ENCODE measurements around the gene MT1X. TPM values are rescaled to one million over a fixed set of nuclear protein-coding genes. Genes with fewer than 3 reads are reported as not detected.

The MT1X gene
- total RNA-seq, 1 donor from 2014 or later: 22.3 TPM

DNA sequence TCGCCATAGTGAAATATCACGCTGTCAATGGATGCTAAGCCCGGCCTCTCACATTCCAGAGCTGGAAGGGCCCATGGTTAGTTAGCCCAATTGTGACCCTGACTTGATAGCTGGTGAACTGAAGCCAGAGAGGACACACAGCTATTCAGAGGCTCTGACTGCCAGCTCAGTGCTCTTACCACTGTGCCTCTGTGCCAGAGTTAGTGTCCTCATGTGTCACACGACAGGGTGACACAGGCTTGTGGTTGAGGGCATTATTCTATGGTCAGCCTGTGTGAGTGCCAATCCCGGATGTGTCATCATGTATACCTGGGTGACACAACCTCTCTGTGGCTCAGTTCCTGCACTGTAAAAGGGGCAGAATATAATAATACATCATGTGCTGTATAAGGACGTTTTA is 2.5 kb upstream of the MT1X start:
- DNase-seq: no peak

GRCh38 chr16:56682703-56683397 is 580 bp downstream of the MT1X start:
- DNase-seq: no peak

- DNase-seq: no peak
Observed at GRCh38 chr16:56683424-56684172, 1.3 kb downstream of the MT1X start.

- no peak for DNase-seq
Observed at GRCh38 chr16:56684256-56684925, 2.1 kb downstream of the MT1X start.

DNA sequence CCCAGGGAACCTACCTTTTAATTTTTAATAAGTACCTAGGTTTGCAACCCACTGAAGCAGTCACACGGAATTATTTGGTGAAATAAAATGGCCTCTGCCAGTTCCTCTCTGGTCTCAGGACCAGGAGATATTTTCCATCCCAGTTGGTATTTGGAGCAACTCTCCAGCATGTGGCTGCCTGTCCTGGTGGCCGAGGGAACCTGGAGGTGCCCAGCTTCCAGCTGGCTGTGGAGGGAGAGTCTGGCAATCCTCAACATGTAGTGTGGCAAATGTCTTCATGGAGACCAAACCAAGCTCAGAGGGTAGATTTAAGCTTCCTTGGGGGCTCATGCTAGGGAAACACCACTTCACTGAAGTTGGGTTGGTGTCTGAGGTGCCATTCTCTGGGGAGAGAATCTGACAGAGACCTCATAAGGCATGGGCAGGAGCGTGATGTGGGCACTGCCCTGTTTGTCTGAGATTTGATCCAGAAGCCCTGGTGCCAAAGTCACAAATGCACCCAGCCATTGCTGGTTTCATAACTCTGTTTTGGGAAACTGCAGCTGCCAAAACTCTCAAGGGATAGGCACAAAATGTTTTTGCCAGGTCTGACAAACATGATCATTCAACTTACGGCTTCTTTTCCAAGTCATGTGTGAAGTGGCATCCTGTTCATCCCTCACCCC is 2.8 kb downstream of the MT1X start:
- no peak for DNase-seq

DNA sequence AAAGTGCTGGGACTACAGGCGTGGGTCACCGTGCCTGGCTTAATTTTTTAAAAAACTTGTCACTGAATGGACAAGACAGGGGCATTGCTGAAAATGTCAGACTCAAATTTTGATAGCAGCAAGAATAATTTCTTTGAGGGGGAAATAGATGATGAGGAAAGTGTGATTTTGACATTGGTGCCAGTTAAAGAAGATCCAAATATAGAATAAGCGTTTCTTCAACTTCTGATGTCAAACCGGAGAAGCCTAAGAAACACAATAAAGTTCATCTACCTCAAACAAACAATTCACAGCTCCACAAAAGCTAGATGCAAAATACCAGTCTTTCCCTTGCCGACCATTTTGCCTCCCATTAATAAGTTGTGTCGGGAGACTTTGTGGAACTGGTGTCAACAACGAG is 4.5 kb downstream of the MT1X start:
- no peak for DNase-seq

DNA sequence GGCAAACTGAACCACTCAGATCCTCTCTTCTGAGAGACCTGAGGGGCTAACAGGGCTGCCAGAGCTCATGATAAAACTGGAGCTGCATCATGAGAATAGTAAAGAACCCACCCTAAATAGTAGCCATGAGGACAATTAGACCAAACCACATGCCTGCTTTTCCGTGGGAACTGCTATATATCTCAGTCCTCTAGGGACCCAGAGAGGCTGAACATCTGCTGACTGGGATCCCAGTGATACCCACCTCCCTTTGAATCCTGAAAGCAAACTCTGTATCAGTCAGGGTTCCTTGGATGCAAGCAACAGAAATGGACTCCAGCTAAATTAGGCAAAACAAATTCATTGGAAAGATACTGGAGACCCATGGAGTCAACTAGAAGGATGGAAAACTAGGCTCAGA is 6.5 kb downstream of the MT1X start:
- no peak for DNase-seq

- no peak for DNase-seq
Observed at GRCh38 chr16:56689171-56689570, 6.9 kb downstream of the MT1X start.

- DNase-seq: no peak
Observed at GRCh38 chr16:56690420-56691122, 8.3 kb downstream of the MT1X start.

- DNase-seq: no peak
Observed at GRCh38 chr16:56691885-56692284, 9.6 kb downstream of the MT1X start.

- no peak for DNase-seq
Observed at GRCh38 chr16:56695246-56695645, 13.0 kb downstream of the MT1X start.

DNA sequence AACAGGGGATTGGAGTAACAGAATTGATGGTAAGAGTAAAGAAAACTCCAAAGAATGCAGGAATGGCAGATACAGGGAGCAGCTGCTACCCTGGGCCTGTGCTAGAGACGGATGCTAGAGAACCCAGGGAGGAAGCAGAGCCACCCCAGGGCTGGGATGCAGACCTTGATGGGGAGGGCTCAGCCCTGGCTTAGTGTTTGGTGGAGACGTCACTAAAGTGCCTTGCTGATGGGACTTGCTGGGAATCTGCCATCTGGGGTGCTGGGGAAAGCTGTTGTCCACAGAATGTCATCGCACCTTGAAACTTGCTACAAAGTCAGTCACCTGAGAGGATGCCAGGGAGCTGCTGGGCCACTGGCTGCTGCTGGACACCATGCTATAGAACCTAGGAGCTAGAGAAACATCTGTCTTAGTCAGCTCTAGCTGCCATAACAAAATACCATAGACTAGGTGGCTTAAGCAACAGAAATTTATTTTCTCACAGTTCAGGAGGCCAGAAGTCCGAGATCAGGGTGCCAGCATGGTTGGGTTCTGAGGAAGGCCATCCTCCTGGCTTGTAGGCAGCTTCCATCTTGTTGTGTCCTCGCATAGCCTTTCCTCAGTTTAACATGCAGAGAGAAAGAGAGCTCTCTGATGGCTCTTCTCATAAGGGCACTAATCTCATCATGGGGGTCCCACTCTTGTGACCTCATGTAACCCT is 15.3 kb downstream of the MT1X start:
- no peak for DNase-seq

DNA sequence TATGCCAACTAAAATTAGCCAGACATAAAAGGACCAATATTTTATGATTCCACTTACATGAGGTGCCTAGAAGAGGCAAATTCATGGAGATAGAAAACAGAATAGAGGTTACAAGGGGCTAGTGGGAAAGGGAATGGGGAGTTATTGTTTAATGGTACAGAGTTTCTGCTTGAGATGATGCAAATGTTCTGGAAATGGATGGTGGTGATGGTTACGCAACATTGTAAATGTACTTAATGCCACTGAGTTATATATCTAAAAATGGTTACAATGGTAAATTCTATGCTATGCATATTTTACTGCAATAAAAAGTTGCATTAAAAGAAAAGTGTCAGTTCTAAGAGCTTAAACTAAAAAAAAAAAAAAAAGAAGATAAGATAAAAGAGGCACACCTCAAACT is 17.9 kb downstream of the MT1X start:
- DNase-seq: no peak

DNA sequence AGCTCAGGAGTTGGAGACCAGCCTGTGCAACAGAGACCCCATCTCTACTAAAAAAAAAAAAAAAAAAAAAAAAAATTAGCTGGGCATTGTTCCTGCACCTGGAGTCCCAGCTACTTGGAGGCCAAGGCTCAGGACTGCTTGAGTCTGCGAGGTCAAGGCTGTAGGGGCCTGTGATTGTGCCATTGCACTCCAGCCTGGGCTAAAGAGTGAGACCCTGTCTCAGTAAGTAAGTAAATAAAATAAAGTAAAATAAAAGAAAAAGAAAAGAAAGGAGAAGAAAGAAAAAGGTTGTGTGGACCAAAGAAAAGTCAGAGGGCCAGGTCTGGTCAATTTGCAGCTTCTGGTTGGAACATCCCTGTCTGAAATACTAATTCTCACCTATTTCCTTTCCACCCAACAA is 18.4 kb downstream of the MT1X start:
- no peak for DNase-seq

GRCh38 chr16:56701534-56701933 is 19.3 kb downstream of the MT1X start:
- DNase-seq: no peak

DNA sequence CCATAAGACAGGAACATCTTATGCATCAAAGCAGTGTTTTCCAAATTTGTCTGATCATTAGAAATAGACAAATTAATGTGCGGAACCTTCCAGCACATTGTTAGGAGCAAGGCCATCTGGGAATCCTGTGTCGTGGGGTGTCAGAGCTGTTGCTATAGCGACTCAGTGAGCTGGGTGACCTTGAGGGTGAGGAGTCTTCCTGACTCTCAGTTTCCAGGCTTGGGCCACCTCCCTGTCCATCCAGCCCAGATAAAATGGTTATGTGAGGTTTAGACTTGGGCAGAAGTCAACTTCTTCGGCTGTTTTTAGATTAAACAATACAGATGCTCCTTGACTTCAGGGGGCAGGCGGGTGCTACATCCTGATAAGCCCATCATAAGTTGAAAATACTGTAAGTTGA is 20.6 kb downstream of the MT1X start:
- DNase-seq: no peak

DNA sequence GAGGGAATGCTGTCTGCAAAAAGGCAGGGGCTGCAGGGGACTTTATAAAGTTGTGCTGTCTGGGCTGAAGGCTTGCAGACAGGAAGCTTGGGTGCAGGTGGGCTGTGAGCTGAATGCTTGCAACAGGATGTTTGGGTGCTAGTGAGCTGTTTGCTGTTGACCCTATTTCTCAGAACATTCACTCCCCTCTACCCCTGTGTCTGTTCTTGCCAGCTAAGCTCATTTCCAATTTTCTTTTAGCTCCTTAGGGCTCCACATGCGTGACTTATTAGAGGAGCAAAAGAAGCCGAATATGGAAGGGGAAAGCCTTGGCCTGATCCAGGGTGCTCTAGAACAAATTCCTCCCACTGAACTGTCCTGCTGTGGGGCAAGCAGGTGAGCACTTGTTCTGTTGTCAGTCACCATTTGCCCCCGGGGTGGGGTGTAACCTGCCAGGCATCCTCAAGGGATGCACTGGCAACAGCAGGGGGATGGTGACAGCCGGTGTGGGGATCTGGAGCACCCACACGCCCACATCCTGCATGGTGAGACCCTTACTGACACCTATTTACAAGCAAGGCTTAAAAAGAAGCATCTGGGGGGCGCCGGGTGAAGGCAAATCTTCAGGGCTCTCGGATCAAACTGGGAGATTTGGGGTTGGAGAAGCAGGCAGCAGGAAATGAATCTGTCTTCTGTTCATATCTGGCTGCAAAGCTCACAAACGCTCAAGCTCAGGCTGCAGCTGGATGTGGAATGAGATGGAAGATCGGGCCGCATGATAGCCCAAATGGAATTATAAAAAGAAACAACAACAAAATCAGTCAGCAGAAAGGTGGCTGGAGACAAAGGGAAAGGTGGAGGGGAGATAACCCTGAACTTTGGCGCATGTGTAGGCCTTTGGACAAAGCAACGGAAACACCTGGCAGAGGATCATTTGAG is 26.5 kb downstream of the MT1X start:
- peak; percentile 50 for DNase-seq

DNA sequence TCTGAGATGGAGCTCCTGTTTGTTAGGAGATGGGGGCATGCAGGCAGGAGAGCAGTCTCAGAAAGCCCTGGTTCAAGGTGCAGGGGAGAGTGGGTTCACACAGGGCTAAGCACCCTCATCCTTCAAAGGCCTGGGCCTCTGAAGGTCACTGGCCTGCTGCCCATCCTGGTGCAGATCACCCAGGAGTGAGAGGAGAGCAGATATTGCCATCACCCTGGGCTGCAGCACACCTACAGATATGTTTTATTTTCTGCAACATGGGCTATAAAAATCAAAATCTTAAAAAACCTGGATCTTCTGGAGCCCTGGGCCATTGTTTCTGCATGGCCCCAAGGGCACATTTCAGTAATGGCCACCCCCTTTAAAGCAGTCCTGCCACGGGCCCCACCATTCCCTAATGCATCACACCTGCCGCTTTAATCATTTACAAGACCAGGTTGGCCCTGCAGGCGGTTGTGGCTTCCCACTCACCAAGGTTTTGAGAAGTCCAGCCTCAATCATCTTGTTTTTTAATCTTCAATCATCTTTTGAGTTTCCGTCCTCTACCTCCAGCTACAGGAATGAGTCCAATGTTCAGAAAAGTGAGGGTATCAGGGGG is 27.3 kb downstream of the MT1X start:
- DNase-seq: no peak

- no peak for DNase-seq
Observed at GRCh38 chr16:56710181-56710737, 28.0 kb downstream of the MT1X start.

DNA sequence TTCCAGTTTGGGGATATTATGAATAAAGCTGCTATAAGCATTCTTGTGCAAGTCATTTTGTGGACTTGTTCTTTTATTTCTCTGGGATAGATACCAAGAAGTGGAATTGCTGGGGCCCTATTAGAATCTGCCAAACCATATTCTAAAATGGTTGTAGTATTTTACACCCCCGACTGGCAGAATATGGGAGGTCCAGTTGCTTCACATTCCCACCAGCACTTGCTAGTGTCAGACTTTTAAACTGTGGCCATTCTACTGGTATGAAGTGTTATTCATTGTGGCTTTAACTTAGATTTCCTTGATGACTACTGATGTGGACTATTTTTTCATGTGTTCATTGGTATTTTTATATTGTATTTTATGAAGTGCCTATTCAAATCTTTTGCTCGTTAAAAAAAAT is 29.6 kb downstream of the MT1X start:
- no peak for DNase-seq

Data from dermis blood vessel endothelial cell (primary cell).